ENCODE measurements around the gene APMAP.

The APMAP gene

DNA sequence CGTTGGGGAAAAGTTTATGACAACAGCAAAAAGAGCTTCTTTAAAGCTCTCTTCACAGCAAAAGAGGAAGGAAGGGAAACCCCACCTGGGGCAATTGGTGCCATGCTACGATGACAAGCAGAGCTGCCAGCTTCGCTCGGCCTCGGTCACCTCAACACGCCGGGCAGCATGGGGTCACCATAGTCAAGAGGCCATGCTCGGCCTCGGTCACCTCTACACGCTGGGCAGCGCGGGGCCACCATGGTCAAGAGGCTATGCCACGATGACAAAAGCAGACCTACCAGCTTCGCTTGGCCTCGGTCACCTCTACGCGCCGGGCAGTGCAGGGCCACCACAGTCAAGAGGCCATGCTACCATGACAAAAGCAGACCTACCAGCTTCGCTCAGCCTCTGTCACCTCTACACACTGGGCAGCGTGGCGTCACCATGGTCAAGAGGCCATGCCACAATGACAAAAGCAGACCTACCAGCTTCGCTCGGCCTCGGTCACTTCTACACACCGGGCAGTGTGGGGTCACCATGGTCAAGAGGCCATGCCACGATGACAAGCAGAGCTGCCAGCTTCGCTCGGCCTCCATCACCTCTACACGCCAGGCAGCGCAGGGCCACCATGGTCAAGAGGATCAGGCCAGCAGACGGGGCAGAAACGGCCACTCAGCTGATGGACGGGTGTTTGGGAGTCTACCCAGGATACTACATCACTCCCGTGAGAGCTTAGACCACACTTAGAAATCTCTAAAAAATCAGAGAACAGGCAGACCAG lies 12.1 kb downstream of the APMAP start:
- FAIRE-seq (no peak), DNase-seq (ENCODE audit: insufficient read length, low spot score) (no peak)
- no peak for TF ChIP-seq CTCF (IDR thresholded peaks at IDR 0.05; ENCODE audit: insufficient read depth, missing control alignments)

DNA sequence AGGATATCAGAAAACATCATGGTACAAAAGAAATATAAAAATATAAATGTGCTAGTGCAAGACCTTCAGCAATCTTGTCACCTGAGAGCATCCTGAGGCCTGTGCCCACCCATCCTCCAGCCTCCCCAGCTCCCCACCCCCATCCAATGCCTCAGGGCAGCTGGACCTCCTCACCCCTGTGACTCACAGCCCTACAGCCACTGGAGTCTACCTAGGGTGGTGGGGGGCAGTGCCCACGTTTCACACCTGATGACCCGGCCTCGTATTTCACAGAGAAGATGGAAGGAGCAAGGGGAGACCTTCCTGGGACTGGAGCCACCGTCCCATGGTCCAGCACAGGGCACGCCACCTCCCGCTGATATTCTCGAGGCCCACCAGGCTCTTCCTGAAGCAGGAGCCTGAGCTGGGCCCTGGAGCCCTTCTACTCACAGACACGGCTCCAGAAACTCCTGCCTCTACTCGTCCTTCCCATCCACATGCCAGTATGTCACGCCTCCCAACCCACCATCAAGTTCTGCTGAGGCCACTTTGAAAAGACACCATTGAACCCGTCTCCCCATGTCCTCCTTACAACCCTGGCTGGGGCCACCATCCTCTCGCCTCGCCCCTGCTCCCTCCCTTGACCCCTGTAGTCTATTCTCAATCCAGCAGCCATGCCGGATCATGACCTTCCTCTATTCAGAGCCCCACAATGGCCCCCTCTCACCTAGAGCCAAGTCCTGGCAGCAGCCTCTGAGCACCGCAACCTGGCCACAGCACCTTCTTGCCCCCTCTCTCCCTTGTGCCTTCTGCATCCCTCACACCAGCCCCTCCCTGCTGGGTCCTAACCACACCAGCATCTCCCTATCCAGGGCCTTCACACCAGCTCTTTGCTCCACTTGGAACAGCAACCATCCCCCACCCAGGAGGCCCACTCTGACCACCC lies 13.3 kb downstream of the APMAP start:
- DNase-seq (ENCODE audit: insufficient read length, low spot score) (no peak), FAIRE-seq (no peak)
- TF ChIP-seq CTCF (IDR thresholded peaks at IDR 0.05; ENCODE audit: insufficient read depth, missing control alignments): no peak

DNA sequence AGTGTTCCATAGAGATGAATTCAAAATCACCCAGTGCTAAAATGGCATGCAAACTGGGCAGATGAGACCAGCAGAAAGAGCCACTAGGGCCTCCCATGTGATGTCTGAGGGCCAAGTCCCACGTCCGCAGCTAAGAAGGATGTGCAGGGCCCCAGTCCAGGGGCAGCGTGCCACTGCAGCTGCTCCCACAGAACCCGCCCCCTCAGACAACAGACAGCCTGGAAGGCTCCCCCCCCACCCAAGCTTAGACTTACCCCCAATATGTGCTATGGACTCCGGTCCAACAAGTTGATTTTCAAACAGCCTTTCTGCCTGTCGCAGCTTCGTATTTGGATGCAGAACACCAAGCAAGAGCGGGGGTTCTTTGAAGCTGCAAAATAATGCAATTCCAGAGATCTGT lies 14.0 kb downstream of the APMAP start:
- FAIRE-seq: no peak
- no peak for DNase-seq (ENCODE audit: insufficient read length, low spot score)
- no peak for TF ChIP-seq CTCF (IDR thresholded peaks at IDR 0.05; ENCODE audit: insufficient read depth, missing control alignments)

- no peak for TF ChIP-seq CTCF (IDR thresholded peaks at IDR 0.05; ENCODE audit: insufficient read depth, missing control alignments)
- FAIRE-seq (no peak), DNase-seq (ENCODE audit: insufficient read length, low spot score) (no peak)
Measured at GRCh38 chr20:24977797-24978196, 14.8 kb downstream of the APMAP start.

DNA sequence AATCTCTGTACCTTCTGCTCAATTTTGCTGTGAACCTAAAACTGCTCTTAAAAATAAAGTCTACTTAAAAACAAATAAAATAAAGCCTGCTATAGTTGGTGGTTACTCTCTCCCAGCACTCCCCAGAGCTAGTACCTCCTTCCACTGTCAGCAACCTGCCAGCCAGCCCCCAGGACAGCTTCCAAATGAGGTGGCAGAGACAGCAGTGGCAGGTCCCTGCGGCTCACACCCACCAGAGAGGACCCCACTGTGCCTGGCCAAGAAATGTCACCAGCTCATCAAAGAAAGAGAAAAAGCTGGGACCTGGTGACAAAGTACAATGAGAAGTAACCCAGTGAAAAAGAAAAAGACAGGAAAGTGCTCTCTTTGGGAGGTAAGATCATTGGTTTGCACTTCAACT lies 15.2 kb downstream of the APMAP start:
- no peak for TF ChIP-seq CTCF (IDR thresholded peaks at IDR 0.05; ENCODE audit: insufficient read depth, missing control alignments)
- DNase-seq (ENCODE audit: insufficient read length, low spot score) (no peak), FAIRE-seq (no peak)

GRCh38 chr20:24972341-24972740 lies 20.2 kb downstream of the APMAP start:
- DNase-seq (ENCODE audit: insufficient read length, low spot score): no peak
- no peak for TF ChIP-seq CTCF (IDR thresholded peaks at IDR 0.05; ENCODE audit: insufficient read depth, missing control alignments)
- FAIRE-seq: no peak
